CD4-positive, CD25-positive, alpha-beta regulatory T cell (primary cell): ENCODE data around the gene GNPNAT1. TPM values are rescaled to one million over a fixed set of nuclear protein-coding genes. Genes with fewer than 3 reads are reported as not detected.
"Not testable (repeated sequence)": the region's sequence is repeated elsewhere in the genome, so short reads cannot be mapped to it uniquely, and the experiment has no call there.

Source experiments
- ATAC-seq, 2 donors: fragments of 150-1000 bp; cut with Tn5 transposase; one replicate each; pipeline ENCODE4 v1.10.0; 2021; ENCODE audit warnings: low read depth in 2 of 2, moderate number of reproducible peaks in 2 of 2, moderate library complexity in 1 of 2
- DNase-seq, 3 donors: peaks; one replicate each; pipeline versions ENCODE4 v3.0.0 to v3.0.0-alpha.2; 2012 to 2022; ENCODE audit warnings: mixed read lengths in 1 of 3
- H3K27ac ChIP-seq: one replicate; pipeline ENCODE4 v1.7.0; 2013; ENCODE audit warnings: mild to moderate bottlenecking, low read length; ENCODE audit not compliant: insufficient read depth, poor library complexity, severe bottlenecking
- H3K27me3 ChIP-seq: one replicate; pipeline ENCODE4 v1.7.0; 2013; ENCODE audit warnings: low read length; ENCODE audit not compliant: control insufficient read depth, insufficient read depth
- H3K36me3 ChIP-seq: one replicate; pipeline ENCODE4 v1.7.0; 2013; ENCODE audit warnings: mild to moderate bottlenecking, low read length, moderate library complexity; ENCODE audit not compliant: control insufficient read depth, insufficient read depth
- H3K4me1 ChIP-seq: 2 replicates; pipeline ENCODE4 v1.7.0; 2013; ENCODE audit warnings: mild to moderate bottlenecking, low read length; ENCODE audit not compliant: insufficient read depth, control insufficient read depth, poor library complexity, severe bottlenecking
- H3K4me3 ChIP-seq: one replicate; pipeline ENCODE4 v1.7.0; 2013; ENCODE audit warnings: low read depth, mild to moderate bottlenecking, low read length, moderate library complexity
- H3K9me3 ChIP-seq, 2 experiments: 1 replicate in 1 of 2; 2 replicates in 1 of 2; pipeline ENCODE4 v1.7.0; 2013; ENCODE audit warnings: low read length in 2 of 2, mild to moderate bottlenecking in 1 of 2, moderate library complexity in 1 of 2; ENCODE audit not compliant: control insufficient read depth in 2 of 2
- H3K27ac Mint-ChIP-seq, 3 donors: one replicate each; pipeline ENCODE4 v1.8.0; 2020 to 2022; ENCODE audit warnings: mild to moderate bottlenecking in 3 of 3, mixed read lengths in 3 of 3, moderate library complexity in 2 of 3
- H3K27me3 Mint-ChIP-seq: one replicate; pipeline ENCODE4 v1.8.0; 2022; ENCODE audit warnings: mild to moderate bottlenecking, mixed read lengths
- H3K36me3 Mint-ChIP-seq: one replicate; pipeline ENCODE4 v1.8.0; 2020; ENCODE audit warnings: mixed read lengths
- H3K4me1 Mint-ChIP-seq, 4 donors: one replicate each; pipeline ENCODE4 v1.8.0; 2020 to 2022; ENCODE audit warnings: mixed read lengths in 4 of 4, mild to moderate bottlenecking in 1 of 4
- H3K4me3 Mint-ChIP-seq, 4 donors: one replicate each; pipeline ENCODE4 v1.8.0; 2020 to 2022; ENCODE audit warnings: mild to moderate bottlenecking in 4 of 4, mixed read lengths in 4 of 4, moderate library complexity in 3 of 4
- H3K9me3 Mint-ChIP-seq, 7 donors: one replicate each; pipeline ENCODE4 v1.8.0; 2020 to 2022; ENCODE audit warnings: mixed read lengths in 7 of 7, mild to moderate bottlenecking in 3 of 7, moderate library complexity in 2 of 7
- polyA plus RNA-seq, 4 donors: library from polyadenylated mRNA; unstranded; fragments of 300-500 nt; fragmentation: Illumina TruSeq; gene quantifications; one replicate each; pipeline ENCODE4 v1.2.3, GENCODE V29; 2021
- total RNA-seq: library from RNA; stranded (reverse); gene quantifications from one replicate; pipeline ENCODE4 v1.2.3, GENCODE V29; 2022

Gene GNPNAT1
- total and polyA plus RNA-seq, 5 donors from 2014 or later, result 7.9 to 14.2 (median 13.8) TPM

DNA sequence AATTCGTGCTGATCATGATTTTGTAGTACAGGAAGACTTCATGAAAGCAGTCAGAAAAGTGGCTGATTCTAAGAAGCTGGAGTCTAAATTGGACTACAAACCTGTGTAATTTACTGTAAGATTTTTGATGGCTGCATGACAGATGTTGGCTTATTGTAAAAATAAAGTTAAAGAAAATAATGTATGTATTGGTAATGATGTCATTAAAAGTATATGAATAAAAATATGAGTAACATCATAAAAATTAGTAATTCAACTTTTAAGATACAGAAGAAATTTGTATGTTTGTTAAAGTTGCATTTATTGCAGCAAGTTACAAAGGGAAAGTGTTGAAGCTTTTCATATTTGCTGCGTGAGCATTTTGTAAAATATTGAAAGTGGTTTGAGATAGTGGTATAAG is 63.9 kb downstream of the GNPNAT1 start:
- not testable (repeated sequence) for H3K27ac ChIP-seq, H3K27ac Mint-ChIP-seq, H3K9me3 Mint-ChIP-seq, ATAC-seq, DNase-seq, H3K27me3 Mint-ChIP-seq, H3K27me3 ChIP-seq, H3K9me3 ChIP-seq, H3K4me3 Mint-ChIP-seq, H3K4me3 ChIP-seq
- H3K36me3 Mint-ChIP-seq, result peaks cover 25% of the 10 kb centered on the region
- peaks cover 43% of the 10 kb centered on the region for H3K36me3 ChIP-seq
- peaks cover 23 to 53% (median 38%) of the 10 kb centered on the region in 4 donors for H3K4me1 Mint-ChIP-seq
- peaks cover 41% of the 10 kb centered on the region for H3K4me1 ChIP-seq

Other genes with a start within 250 kb of the GNPNAT1 start
- gene TXNDC16, start 239.1 kb downstream of the GNPNAT1 start, total RNA-seq, result 19.5 TPM
- 1 to 10 TPM; 4.3 to 6.6 (median 5.0) TPM for gene TXNDC16, start 239.1 kb downstream of the GNPNAT1 start, polyA plus RNA-seq
- 0.22 TPM for gene GPR137C, start 238.8 kb downstream of the GNPNAT1 start, total RNA-seq
- under 1 TPM in 1 of 4 donors, not detected in 3; 0.06 TPM for gene GPR137C, start 238.8 kb downstream of the GNPNAT1 start, polyA plus RNA-seq
- 72.9 TPM for gene ERO1A, start 96.0 kb downstream of the GNPNAT1 start, total RNA-seq
- gene ERO1A, start 96.0 kb downstream of the GNPNAT1 start, polyA plus RNA-seq, result 10 to 100 TPM; 48.3 to 71.5 (median 63.4) TPM
- gene PSMC6, start 84.4 kb downstream of the GNPNAT1 start, total RNA-seq, result 110 TPM
- 10 to 100 TPM; 69.7 to 83.0 (median 75.7) TPM for gene PSMC6, start 84.4 kb downstream of the GNPNAT1 start, polyA plus RNA-seq
- gene STYX, start 61.4 kb downstream of the GNPNAT1 start, total RNA-seq, result 34.0 TPM
- gene STYX, start 61.4 kb downstream of the GNPNAT1 start, polyA plus RNA-seq, result 10 to 100 TPM; 33.0 to 45.2 (median 38.0) TPM
- gene FERMT2, start 159.4 kb upstream of the GNPNAT1 start, total RNA-seq, result 0.22 TPM
- gene FERMT2, start 159.4 kb upstream of the GNPNAT1 start, polyA plus RNA-seq, result not detected